ENCODE measurements around the gene ELL2. TPM values are rescaled to one million over a fixed set of nuclear protein-coding genes. Genes with fewer than 3 reads are reported as not detected.

The ELL2 gene
- total and polyA plus RNA-seq, 12 donors = 10.5 to 68.2 (median 27.2) TPM

DNA sequence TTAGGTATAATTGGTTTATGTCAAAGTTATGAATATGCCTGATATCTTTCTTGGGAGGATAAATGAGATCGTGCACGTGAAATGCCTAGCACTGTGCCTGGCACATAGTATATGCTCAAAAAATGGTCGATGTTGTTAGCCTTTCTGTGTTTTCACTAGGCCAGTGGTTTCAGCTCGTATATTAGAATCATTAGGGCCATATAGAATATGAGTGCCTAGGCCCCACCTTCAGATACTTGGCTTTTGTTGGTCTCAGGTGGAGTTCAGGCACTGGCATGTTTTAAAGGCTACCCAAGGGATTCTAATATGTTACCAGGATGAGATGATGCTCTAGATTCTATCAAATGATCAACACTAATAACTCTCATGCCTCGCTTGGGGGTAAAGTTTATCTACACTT, 56.8 kb downstream of the ELL2 start:
- no peak overlapping the region for H3K27ac ChIP-seq
- H3K4me1 ChIP-seq = peaks cover 0 to 32% (median 10%) of the 10 kb centered on the region in 9 donors
- no peaks in the 10 kb centered on the region for H3K9me3 ChIP-seq
- peaks cover 0 to 82% (median 0%) of the 10 kb centered on the region in 9 donors for H3K36me3 ChIP-seq
- ATAC-seq = no peak
- H3K4me3 ChIP-seq = no peak overlapping the region
- intact Hi-C loops (cut with DNase I) = loop anchor here in 2 of 10 donors (5.0 kb wide), 1 partner anchor 52 kb away; no protein-coding TSS in a partner anchor
- 85 to 97% methylated on average over 5 of the region's 5 CpGs for WGBS, 2 donors
- H3K27me3 ChIP-seq = no peaks in the 10 kb centered on the region
- TF ChIP-seq, protein P1, sequence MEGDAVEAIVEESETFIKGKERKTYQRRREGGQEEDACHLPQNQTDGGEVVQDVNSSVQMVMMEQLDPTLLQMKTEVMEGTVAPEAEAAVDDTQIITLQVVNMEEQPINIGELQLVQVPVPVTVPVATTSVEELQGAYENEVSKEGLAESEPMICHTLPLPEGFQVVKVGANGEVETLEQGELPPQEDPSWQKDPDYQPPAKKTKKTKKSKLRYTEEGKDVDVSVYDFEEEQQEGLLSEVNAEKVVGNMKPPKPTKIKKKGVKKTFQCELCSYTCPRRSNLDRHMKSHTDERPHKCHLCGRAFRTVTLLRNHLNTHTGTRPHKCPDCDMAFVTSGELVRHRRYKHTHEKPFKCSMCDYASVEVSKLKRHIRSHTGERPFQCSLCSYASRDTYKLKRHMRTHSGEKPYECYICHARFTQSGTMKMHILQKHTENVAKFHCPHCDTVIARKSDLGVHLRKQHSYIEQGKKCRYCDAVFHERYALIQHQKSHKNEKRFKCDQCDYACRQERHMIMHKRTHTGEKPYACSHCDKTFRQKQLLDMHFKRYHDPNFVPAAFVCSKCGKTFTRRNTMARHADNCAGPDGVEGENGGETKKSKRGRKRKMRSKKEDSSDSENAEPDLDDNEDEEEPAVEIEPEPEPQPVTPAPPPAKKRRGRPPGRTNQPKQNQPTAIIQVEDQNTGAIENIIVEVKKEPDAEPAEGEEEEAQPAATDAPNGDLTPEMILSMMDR (IDR thresholded peaks at IDR 0.05) = no peak
- no peak for DNase-seq

DNA sequence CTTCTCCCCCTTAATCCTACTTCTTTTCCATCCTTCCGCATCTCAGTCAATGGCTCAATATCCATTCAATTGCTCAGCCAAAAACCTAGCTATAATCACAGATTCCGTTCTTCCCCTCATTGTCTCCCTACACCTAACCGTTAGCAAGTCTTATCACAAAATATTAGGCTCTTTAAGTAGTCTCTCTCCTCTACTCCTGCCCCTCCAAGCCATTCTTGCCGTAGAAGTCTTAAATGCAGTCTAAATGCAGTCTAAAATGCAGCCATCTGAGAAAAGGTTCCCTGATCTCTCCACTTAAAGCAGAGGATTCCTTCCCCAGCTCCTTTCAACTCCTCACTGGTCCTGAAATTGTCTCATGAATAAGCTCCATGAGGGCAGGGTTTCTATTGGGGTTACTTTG, 57.8 kb downstream of the ELL2 start:
- Histone ChIP-seq H3K27me3 (no peaks in the 10 kb centered on the region), H3K9me3 (no peaks in the 10 kb centered on the region), H3K36me3 (peaks cover 0 to 82% (median under 1%) of the 10 kb centered on the region in 9 donors), H3K4me1 (peaks cover 0 to 30% (median 7%) of the 10 kb centered on the region in 9 donors), H3K27ac (no peak overlapping the region), H3K4me3 (no peak overlapping the region)
- 93 to 98% methylated on average over 4 of the region's 4 CpGs for whole genome bisulfite sequencing, 2 donors
- intact Hi-C loops (cut with DNase I) = loop anchor here in 2 of 10 donors (5.0 kb wide), 1 partner anchor 53 kb away; no protein-coding TSS in a partner anchor
- ATAC-seq (no peak), DNase-seq (no peak)
- TF ChIP-seq, protein P1 (IDR thresholded peaks at IDR 0.05) = no peak

DNA sequence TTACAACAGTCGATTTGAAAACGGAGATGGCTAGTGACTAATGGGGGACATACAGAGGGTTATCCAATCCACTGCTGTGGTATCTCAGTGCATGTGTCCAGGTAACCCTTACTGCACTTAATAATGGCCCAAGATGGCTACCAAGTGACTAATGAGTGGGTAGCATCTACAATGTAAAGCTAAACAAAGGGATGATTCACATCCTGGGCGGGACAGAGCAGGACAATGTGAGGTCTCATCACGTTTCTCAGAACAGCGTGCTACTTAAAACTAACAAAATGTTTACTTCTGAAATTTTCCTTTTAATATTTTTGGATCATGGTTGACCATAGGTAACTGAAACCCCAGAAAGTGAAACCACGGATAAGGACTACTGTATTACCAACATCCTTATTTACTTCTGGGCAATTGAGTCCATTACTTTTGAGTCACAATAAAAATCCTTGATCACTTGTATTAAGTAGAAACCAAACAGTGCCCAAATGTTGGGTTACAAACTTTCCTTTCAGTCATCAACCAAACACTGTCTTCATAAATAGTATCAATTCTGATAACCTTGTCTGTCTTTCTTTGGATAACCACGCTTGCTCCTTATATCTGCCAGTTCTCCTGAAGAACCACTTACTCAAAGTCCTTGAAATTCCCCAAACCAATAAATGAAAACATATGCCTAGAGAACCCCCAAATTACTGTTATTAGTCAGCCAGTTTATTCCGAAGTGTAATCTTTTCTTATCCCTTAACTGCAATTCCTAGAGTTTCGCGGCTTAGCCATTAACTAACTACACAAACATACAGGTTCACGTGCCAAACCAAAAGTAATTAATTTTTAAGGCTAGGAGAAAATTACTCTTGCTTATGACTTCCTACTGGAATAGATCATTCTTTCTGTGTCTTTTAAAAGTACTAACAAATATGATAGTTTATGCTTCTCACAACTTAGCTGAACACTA, 59.7 kb downstream of the ELL2 start:
- Histone ChIP-seq H3K27me3 (no peaks in the 10 kb centered on the region), H3K27ac (no peak overlapping the region), H3K4me3 (no peak overlapping the region), H3K36me3 (peaks cover 0 to 86% (median 10%) of the 10 kb centered on the region in 9 donors), H3K4me1 (peaks cover 0 to 28% (median 7%) of the 10 kb centered on the region in 9 donors), H3K9me3 (no peaks in the 10 kb centered on the region)
- ATAC-seq (peak in 1 of 8 donors; percentile 21), DNase-seq (no peak)
- intact Hi-C loops (cut with DNase I) = loop anchor here in 2 of 10 donors (5.0 kb wide), 1 partner anchor 55 kb away; no protein-coding TSS in a partner anchor
- 90 to 92% methylated on average over 11 of the region's 11 CpGs for WGBS, 2 donors
- TF ChIP-seq, protein P1 (IDR thresholded peaks at IDR 0.05) = no peak

DNA sequence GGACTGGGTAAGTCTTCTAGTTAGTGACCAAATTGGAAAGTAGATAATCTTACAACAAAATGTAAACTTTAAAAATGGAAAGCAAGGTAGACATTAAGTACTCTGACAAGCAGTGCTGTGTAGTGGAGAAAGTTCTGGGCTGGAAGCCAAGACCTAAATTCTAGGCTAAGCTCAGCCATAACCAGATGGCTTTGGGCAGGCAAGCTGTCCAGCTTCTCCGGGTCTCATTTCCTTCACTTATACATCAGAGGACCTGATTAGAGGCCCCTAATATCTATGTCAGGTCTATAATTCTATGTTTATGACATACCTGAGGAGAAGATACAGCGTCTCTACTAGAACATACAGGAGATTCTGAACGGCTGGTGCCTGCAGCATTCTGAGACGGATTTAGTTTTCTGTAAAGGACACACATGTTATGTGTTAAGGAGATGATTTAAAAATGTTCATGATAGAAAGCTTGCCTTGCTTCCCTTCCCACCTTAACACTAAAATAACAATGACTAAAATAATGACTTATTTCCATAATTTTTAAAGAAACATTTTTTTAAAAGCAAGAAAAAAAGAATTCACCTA, 61.2 kb downstream of the ELL2 start:
- peak in 1 of 2 donors; percentile 69 for DNase-seq
- peak overlapping the region in 7 of 10 donors; percentile 5 to 63 (median 46) for H3K27ac ChIP-seq
- ATAC-seq = peak; percentile 69 to 93 (median 87)
- peaks cover 0 to 30% (median 14%) of the 10 kb centered on the region in 9 donors for H3K4me1 ChIP-seq
- 34 to 50% methylated on average over 4 of the region's 4 CpGs for WGBS, 2 donors
- H3K27me3 ChIP-seq = no peaks in the 10 kb centered on the region
- no peak overlapping the region for H3K4me3 ChIP-seq
- TF ChIP-seq, protein P1 (IDR thresholded peaks at IDR 0.05) = no peak
- intact Hi-C loops (cut with DNase I) = loop anchor here in 2 of 10 donors (5.0 kb wide), 1 partner anchor 57 kb away; no protein-coding TSS in a partner anchor
- no peaks in the 10 kb centered on the region for H3K9me3 ChIP-seq
- peaks cover 0 to 86% (median 10%) of the 10 kb centered on the region in 9 donors for H3K36me3 ChIP-seq

Data from heart right ventricle (tissue), 16 donors.